SU-DHL-6 (cell line): ENCODE data around the gene MAN2A2.

Source experiments
- EZH2phosphoT487 ChIP-seq: fragments of 200-600 bp; sonication (generic), shearing (Covaris generic); conservative IDR thresholded peaks from 2 replicates; pipeline ENCODE4 v1.6.1; 2018; ENCODE audit warnings: mild to moderate bottlenecking, antibody characterized with exemption, low read length, moderate library complexity, mixed read lengths
- TF ChIP-seq, protein P1 (sequence below): fragments of 200-600 bp; sonication (generic); IDR thresholded peaks from one replicate; pipeline ENCODE4 v1.5.1; 2017; ENCODE audit warnings: antibody characterized with exemption, mild to moderate bottlenecking, low read length, moderate library complexity; ENCODE audit not compliant: insufficient read depth, poor library complexity, severe bottlenecking

DNA sequence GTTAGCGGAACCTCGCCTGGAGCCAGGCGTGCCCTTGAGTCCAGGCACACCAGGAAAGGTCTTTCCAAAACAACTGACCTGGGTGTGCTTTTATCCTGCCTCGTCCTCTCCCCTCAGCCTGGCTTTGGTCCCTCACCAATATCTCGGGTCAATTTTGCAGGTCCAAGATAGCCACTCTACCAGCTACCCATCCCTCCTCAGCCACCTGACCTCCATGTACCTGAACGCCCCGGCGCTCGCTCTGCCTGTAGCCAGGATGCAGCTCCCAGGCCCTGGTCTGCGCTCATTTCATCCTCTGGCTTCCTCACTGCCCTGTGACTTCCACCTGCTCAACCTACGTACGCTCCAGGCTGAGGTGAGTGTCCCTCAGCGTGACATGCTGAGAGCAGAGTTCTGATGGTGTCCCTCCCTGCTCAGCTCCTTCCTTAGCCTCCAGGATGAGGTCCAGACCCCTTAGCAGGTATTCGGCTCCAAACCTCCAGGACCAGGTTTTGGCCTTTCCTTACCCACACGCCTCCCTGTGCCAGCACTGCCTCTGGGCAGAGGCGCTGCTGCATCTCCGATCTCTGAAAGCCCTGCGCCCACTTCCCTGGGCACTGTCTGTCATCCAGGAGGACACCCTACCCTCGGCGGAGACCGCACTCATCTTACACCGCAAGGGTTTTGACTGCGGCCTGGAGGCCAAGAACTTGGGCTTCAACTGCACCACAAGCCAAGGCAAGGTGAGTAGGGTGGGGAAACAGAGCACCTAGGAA lies 15.1 kb downstream of the MAN2A2 start:
- TF ChIP-seq, protein P1, sequence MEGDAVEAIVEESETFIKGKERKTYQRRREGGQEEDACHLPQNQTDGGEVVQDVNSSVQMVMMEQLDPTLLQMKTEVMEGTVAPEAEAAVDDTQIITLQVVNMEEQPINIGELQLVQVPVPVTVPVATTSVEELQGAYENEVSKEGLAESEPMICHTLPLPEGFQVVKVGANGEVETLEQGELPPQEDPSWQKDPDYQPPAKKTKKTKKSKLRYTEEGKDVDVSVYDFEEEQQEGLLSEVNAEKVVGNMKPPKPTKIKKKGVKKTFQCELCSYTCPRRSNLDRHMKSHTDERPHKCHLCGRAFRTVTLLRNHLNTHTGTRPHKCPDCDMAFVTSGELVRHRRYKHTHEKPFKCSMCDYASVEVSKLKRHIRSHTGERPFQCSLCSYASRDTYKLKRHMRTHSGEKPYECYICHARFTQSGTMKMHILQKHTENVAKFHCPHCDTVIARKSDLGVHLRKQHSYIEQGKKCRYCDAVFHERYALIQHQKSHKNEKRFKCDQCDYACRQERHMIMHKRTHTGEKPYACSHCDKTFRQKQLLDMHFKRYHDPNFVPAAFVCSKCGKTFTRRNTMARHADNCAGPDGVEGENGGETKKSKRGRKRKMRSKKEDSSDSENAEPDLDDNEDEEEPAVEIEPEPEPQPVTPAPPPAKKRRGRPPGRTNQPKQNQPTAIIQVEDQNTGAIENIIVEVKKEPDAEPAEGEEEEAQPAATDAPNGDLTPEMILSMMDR, result no peak
- no peak for TF ChIP-seq EZH2phosphoT487
